Trophoblast cell (in vitro differentiated cells and primary cell): ENCODE data around the gene AHI1.

Experiments used
- DNase-seq, 2 donors: peaks; one replicate each; pipeline ENCODE4 v3.0.0-alpha.2; 2016
- H2AFZ ChIP-seq: 2 replicates; pipeline ENCODE4 v1.6.1; 2013; ENCODE audit warnings: low read length, moderate library complexity, mild to moderate bottlenecking; ENCODE audit not compliant: insufficient read depth, poor library complexity
- H2AK5ac ChIP-seq: 2 replicates; pipeline ENCODE4 v1.6.1; 2013; ENCODE audit warnings: mild to moderate bottlenecking, low read length
- H2BK120ac ChIP-seq: 2 replicates; pipeline ENCODE4 v1.6.1; 2013; ENCODE audit warnings: low read length, mild to moderate bottlenecking, moderate library complexity; ENCODE audit not compliant: insufficient read depth, poor library complexity
- H2BK12ac ChIP-seq: 2 replicates; pipeline ENCODE4 v1.6.1; 2013; ENCODE audit warnings: mild to moderate bottlenecking, low read length, moderate library complexity
- H2BK5ac ChIP-seq: 2 replicates; pipeline ENCODE4 v1.6.1; 2013; ENCODE audit warnings: low read length, low read depth, moderate library complexity, mild to moderate bottlenecking; ENCODE audit not compliant: poor library complexity
- H3K14ac ChIP-seq: 2 replicates; pipeline ENCODE4 v1.6.1; 2013; ENCODE audit warnings: mild to moderate bottlenecking, low read length
- H3K18ac ChIP-seq: 2 replicates; pipeline ENCODE4 v1.6.1; 2013; ENCODE audit warnings: mild to moderate bottlenecking, low read length
- H3K23ac ChIP-seq: 2 replicates; pipeline ENCODE4 v1.6.1; 2013; ENCODE audit warnings: low read length
- H3K27ac ChIP-seq: 2 replicates; pipeline ENCODE4 v1.5.1; 2013; ENCODE audit warnings: low read depth, mild to moderate bottlenecking, inconsistent platforms, low read length, moderate library complexity
- H3K27me3 ChIP-seq: 2 replicates; pipeline ENCODE4 v1.6.1; 2013; ENCODE audit warnings: inconsistent platforms, mild to moderate bottlenecking, low read length, moderate library complexity; ENCODE audit not compliant: insufficient read depth
- H3K36me3 ChIP-seq, 2 experiments: 1 replicate in 1 of 2; 2 replicates in 1 of 2; pipeline ENCODE4 v1.6.1; 2013; ENCODE audit warnings: low read length in 2 of 2, mild to moderate bottlenecking in 2 of 2, moderate library complexity in 1 of 2; ENCODE audit not compliant: insufficient read depth in 2 of 2, control insufficient read depth in 1 of 2
- H3K4ac ChIP-seq: 2 replicates; pipeline ENCODE4 v1.6.1; 2013; ENCODE audit warnings: low read depth, mild to moderate bottlenecking, low read length, moderate library complexity
- H3K4me1 ChIP-seq, 2 experiments: 1 replicate in 1 of 2; 2 replicates in 1 of 2; pipeline ENCODE4 v1.6.1; 2013; ENCODE audit warnings: low read length in 2 of 2, mild to moderate bottlenecking in 2 of 2, moderate library complexity in 1 of 2; ENCODE audit not compliant: insufficient read depth in 2 of 2, control insufficient read depth in 1 of 2
- H3K4me2 ChIP-seq: 2 replicates; pipeline ENCODE4 v1.6.1; 2013; ENCODE audit warnings: inconsistent platforms, mild to moderate bottlenecking, low read length, moderate library complexity
- H3K4me3 ChIP-seq: 2 replicates; pipeline ENCODE4 v1.5.1; 2013; ENCODE audit warnings: mild to moderate bottlenecking, low read depth, low read length, inconsistent platforms
- H3K79me1 ChIP-seq: one replicate; pipeline ENCODE4 v1.6.1; 2013; ENCODE audit warnings: low read length
- H3K79me2 ChIP-seq: 2 replicates; pipeline ENCODE4 v1.6.1; 2013; ENCODE audit warnings: low read length, mild to moderate bottlenecking; ENCODE audit not compliant: control insufficient read depth, insufficient read depth, poor library complexity
- H3K9ac ChIP-seq: 2 replicates; pipeline ENCODE4 v1.6.1; 2013; ENCODE audit warnings: mild to moderate bottlenecking, low read length
- H3K9me3 ChIP-seq: 2 replicates; pipeline ENCODE4 v1.6.1; 2013; ENCODE audit warnings: low read depth, mild to moderate bottlenecking, control low read depth, inconsistent platforms, low read length; ENCODE audit not compliant: insufficient read depth
- H4K12ac ChIP-seq: 2 replicates; pipeline ENCODE4 v1.6.1; 2013; ENCODE audit warnings: low read depth, mild to moderate bottlenecking, low read length, moderate library complexity
- H4K8ac ChIP-seq: 2 replicates; pipeline ENCODE4 v1.6.1; 2013; ENCODE audit warnings: low read depth, mild to moderate bottlenecking, low read length, moderate library complexity
- H4K91ac ChIP-seq: one replicate; pipeline ENCODE4 v1.6.1; 2013; ENCODE audit warnings: low read depth, mild to moderate bottlenecking, low read length, moderate library complexity
- WGBS: extraction: QIAGEN DNeasy Blood & Tissue Kit; methylation state at CpG from one replicate; pipeline ENCODE4 v1.1.7; 2013; ENCODE audit warnings: missing lambda C conversion rate; ENCODE audit not compliant: insufficient read length, insufficient coverage; ENCODE audit errors: extremely low coverage; 5-methylcytosine and 5-hydroxymethylcytosine counted together

Gene AHI1

GRCh38 chr6:135328136-135328535, 169.4 kb downstream of the AHI1 start:
- no peaks in the 10 kb centered on the region for H3K9me3 ChIP-seq
- H3K79me1 ChIP-seq: no peaks in the 10 kb centered on the region
- H3K27me3 ChIP-seq: no peaks in the 10 kb centered on the region
- no peak overlapping the region for H2AFZ ChIP-seq
- no peak overlapping the region for H2AK5ac ChIP-seq
- H3K14ac ChIP-seq: no peak overlapping the region
- H4K8ac ChIP-seq: no peak overlapping the region
- H2BK12ac ChIP-seq: no peak overlapping the region
- no peak overlapping the region for H2BK120ac ChIP-seq
- H3K9ac ChIP-seq: no peak overlapping the region
- H3K4me2 ChIP-seq: no peak overlapping the region
- no peak overlapping the region for H2BK5ac ChIP-seq
- H3K36me3 ChIP-seq: no peaks in the 10 kb centered on the region
- no peak overlapping the region for H3K27ac ChIP-seq
- H3K18ac ChIP-seq: no peak overlapping the region
- no peak overlapping the region for H3K23ac ChIP-seq
- no peak overlapping the region for H4K12ac ChIP-seq
- no peaks in the 10 kb centered on the region for H3K79me2 ChIP-seq
- no peak overlapping the region for H3K4me3 ChIP-seq
- no CpG with 5 or more reads among the region's 1 CpG for WGBS
- H4K91ac ChIP-seq: no peak overlapping the region
- H3K4me1 ChIP-seq: no peaks in the 10 kb centered on the region
- no peak for DNase-seq
- H3K4ac ChIP-seq: no peak overlapping the region

DNA sequence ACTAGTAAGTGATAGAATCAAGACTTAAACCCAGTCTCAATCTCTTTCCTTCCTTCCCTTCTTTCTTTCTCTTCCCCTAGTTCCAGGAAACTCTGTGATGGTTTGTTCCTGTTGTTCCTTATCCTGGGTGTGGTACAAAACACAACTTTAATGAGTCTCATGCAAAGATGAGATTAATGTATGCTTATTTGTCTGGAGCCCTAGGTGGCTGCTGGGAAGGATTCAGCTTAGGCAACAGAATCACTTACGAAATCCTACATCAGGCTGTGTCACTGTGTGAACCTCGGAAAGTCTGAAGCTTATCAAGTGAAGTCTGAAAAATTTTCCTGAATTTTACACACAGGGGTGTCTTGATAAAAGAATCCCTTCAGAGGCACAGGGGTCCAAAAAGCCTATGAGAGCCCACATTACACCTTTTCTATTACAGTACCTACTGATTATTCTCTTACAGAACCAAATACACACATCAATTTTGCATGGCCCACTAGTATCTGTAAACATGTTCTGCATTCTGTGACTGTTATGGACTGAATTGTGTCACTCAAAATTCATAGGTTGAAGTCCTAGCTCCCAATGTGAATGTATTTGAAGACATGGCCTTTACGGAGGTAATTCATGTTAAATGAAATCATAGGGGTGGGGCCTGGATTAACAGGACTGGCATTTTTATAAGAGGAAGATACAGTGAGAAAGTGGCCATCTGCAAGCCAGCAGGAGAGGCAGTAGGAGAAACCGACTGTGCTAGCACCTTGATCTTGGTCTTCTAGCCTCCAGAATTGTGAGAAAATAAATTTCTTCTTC, 171.7 kb downstream of the AHI1 start:
- no peaks in the 10 kb centered on the region for H3K36me3 ChIP-seq
- DNase-seq: no peak
- H2AK5ac ChIP-seq: no peak overlapping the region
- H3K4me3 ChIP-seq: no peak overlapping the region
- no peak overlapping the region for H2BK120ac ChIP-seq
- no peaks in the 10 kb centered on the region for H3K9me3 ChIP-seq
- no CpG with 5 or more reads among the region's 4 CpGs for WGBS
- no peak overlapping the region for H2AFZ ChIP-seq
- H3K23ac ChIP-seq: no peak overlapping the region
- no peaks in the 10 kb centered on the region for H3K79me2 ChIP-seq
- H4K91ac ChIP-seq: no peak overlapping the region
- no peaks in the 10 kb centered on the region for H3K79me1 ChIP-seq
- H3K4ac ChIP-seq: no peak overlapping the region
- no peak overlapping the region for H3K27ac ChIP-seq
- H3K27me3 ChIP-seq: no peaks in the 10 kb centered on the region
- H4K12ac ChIP-seq: no peak overlapping the region
- H3K4me2 ChIP-seq: no peak overlapping the region
- no peak overlapping the region for H2BK12ac ChIP-seq
- H3K14ac ChIP-seq: no peak overlapping the region
- H3K4me1 ChIP-seq: no peaks in the 10 kb centered on the region
- no peak overlapping the region for H3K18ac ChIP-seq
- no peak overlapping the region for H3K9ac ChIP-seq
- H4K8ac ChIP-seq: no peak overlapping the region
- H2BK5ac ChIP-seq: no peak overlapping the region

GRCh38 chr6:135324531-135324930, 173.0 kb downstream of the AHI1 start:
- Histone ChIP-seq H3K9ac (no peak overlapping the region), H2BK120ac (no peak overlapping the region), H2BK12ac (no peak overlapping the region), H3K23ac (no peak overlapping the region), H3K9me3 (no peaks in the 10 kb centered on the region), H4K91ac (no peak overlapping the region), H3K27me3 (no peaks in the 10 kb centered on the region), H3K79me2 (no peaks in the 10 kb centered on the region), H4K8ac (no peak overlapping the region), H3K27ac (no peak overlapping the region), H4K12ac (no peak overlapping the region), H3K4me3 (no peak overlapping the region), H3K4me2 (no peak overlapping the region), H3K36me3 (no peaks in the 10 kb centered on the region), H3K18ac (no peak overlapping the region), H2AFZ (no peak overlapping the region), H3K4me1 (no peaks in the 10 kb centered on the region), H2AK5ac (no peak overlapping the region), H3K79me1 (no peaks in the 10 kb centered on the region), H3K14ac (no peak overlapping the region), H2BK5ac (no peak overlapping the region), H3K4ac (no peak overlapping the region)
- DNase-seq: no peak
- WGBS: no CpG with 5 or more reads among the region's 4 CpGs

DNA sequence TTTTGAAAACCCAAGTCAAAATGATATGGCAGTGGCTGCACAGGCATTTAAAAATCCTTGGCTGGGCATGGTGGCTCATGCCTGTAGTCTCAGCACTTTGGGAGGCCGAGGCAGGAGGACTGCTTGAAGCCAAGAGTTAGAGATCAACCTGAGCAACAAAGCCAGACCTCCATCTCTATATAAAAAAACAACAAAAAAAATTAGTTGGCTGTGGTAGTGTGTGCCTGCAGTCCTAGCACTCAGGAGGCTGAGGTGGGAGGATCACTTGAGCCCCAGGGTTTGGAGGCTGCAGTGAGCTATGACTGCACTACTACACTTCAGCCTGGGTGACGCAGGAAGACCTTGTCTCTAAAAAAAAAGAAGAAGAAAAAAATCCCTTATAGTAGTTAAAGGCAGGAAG, 173.6 kb downstream of the AHI1 start:
- Histone ChIP-seq H3K9me3 (no peaks in the 10 kb centered on the region), H3K4me1 (no peaks in the 10 kb centered on the region), H2AFZ (no peak overlapping the region), H3K4me2 (no peak overlapping the region), H4K12ac (no peak overlapping the region), H2BK5ac (no peak overlapping the region), H3K23ac (no peak overlapping the region), H2BK12ac (no peak overlapping the region), H2BK120ac (no peak overlapping the region), H3K4me3 (no peak overlapping the region), H3K9ac (no peak overlapping the region), H2AK5ac (no peak overlapping the region), H3K18ac (no peak overlapping the region), H4K91ac (no peak overlapping the region), H3K27ac (no peak overlapping the region), H3K4ac (no peak overlapping the region), H3K14ac (no peak overlapping the region), H3K79me2 (no peaks in the 10 kb centered on the region), H4K8ac (no peak overlapping the region), H3K27me3 (no peaks in the 10 kb centered on the region), H3K36me3 (no peaks in the 10 kb centered on the region), H3K79me1 (no peaks in the 10 kb centered on the region)
- WGBS: no CpG with 5 or more reads among the region's 2 CpGs
- no peak for DNase-seq
